NCI-H526 treated with DMSO at 0.1 percent for 48 hours (cell line): ENCODE results near the gene OOSP4B.
"Not testable (repeated sequence)": the region's sequence is repeated elsewhere in the genome, so short reads cannot be mapped to it uniquely, and the experiment has no call there.

Experiments
- DNase-seq: peaks from one replicate; lab custom pipeline; 2025; lab: John Stamatoyannopoulos, UW

The OOSP4B gene

GRCh38 chr11:60016881-60017280 lies at the start of gene OOSP4B:
OOSP4B (plus strand) TSS chr11:60017181.
- no peak for DNase-seq

GRCh38 chr11:59967677-59968394 lies 49.1 kb upstream of the OOSP4B start:
- DNase-seq = no peak

- no peak for DNase-seq
Observed at GRCh38 chr11:59968395-59968783, 48.6 kb upstream of the OOSP4B start.

GRCh38 chr11:59973097-59973496 lies 43.9 kb upstream of the OOSP4B start:
- no peak for DNase-seq

DNA sequence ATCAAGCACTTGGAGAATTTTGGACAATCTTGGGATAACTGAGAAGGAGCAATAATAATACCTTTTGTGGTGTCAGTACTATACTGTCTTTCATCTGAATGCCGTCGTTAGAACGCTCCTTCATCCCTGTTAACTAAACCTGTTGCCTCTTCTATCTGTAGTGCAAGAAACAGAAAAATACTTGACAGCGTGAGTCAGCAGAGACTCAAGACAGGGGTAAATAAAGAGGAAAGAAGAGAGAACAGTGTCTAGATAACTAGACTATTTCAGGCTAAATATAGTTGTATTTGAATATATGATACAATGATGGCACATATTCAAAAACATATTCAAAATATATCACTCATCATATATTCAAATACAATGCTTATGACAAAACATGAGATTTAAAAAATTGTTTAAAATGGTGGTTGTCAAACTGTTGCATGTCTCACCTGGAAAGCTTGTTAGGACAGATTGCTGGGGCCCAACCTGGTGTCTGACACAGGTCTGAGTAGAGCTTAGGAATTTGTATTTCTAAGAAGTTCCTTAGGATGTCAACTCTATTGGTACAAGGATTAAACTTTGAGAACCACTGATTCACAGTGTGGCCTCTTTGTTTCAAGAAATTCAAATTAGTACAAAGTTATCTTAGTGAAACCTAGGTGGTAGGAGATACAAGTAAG lies 35.7 kb upstream of the OOSP4B start:
- DNase-seq = no peak

- not testable (repeated sequence) for DNase-seq
Observed at GRCh38 chr11:59982037-59982436, 34.9 kb upstream of the OOSP4B start.

GRCh38 chr11:59983212-59983611 lies 33.8 kb upstream of the OOSP4B start:
- DNase-seq = no peak

DNA sequence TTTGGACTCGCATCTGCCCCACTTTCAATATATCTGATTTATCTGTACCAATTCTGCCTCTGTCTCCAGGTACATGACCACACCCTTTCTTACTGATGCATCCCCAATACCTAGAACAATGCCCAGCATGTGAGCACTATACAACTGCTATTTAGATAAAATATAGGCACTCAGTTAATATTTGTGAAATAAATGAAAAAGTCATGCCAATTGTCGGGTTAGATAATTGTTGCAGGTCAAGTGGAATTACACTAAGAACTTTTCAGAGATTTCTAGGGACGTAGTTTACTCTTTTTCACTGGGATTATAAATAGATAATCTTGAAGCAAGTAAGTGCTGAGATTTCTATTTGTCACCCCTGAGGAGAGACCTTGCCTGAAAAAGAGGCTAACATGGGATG lies 32.6 kb upstream of the OOSP4B start:
- DNase-seq = no peak

DNA sequence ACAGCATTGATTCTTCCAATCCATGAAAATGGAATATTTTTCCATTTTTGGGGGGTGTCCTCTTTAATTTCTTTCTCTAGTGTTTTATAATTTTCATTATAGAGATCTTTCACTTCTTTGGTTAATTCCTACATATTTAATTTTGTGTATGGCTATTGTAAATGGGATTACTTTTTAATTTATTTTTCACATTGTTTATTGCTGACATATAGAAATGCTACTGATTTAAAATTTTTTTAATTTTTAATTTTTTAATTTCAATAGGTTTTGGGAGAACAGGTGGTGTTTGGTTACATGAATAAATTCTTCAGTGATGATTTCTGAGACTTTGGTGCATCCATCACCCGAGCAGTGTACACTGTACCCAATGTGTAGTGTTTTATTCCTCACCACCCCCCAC lies 26.6 kb upstream of the OOSP4B start:
- no peak for DNase-seq

- DNase-seq = no peak
Observed at GRCh38 chr11:59992425-59992824, 24.6 kb upstream of the OOSP4B start.

DNA sequence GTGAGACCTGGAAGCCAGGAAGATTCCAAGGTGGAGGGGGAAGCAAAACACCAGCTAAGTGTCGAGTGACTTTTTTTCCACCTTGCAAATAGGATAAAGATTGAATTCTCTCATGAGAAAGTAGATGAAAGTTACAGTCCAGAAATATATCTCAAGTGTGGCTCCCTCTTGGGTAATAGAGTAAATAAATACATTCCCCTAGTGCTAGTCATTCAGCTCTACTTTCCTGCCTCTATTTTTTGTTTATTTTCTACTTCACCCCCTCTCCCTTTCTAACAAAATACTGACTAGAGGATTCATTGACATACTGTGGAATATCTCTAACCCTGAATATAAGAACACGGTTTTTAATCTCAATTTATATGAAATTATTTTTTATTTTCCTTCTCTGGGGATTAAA lies 19.2 kb upstream of the OOSP4B start:
- no peak for DNase-seq

DNA sequence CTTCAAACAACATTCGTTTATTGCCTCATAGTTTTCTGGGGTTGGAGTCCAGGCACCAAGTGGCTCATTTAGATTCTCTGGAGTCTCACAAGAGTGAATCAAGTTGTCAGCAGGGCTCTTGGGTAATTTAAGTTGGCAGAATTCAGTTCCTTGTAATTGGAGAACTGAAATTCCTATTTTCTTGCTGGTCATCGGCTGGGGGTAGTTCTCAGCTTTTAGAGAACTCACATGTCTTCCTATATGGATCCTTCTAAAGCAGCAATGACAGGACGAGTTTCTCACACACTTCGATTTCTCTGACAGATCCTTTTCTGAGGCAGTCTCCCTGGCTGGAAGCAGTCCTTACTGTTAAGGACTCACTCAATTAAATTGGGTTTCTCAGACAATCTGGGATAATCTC lies 17.3 kb upstream of the OOSP4B start:
- DNase-seq = no peak

GRCh38 chr11:60003729-60004128 lies 13.3 kb upstream of the OOSP4B start:
- no peak for DNase-seq

- no peak for DNase-seq
Observed at GRCh38 chr11:60005360-60005759, 11.6 kb upstream of the OOSP4B start.

GRCh38 chr11:60018058-60018457 lies 1.1 kb downstream of the OOSP4B start:
- DNase-seq = no peak

DNA sequence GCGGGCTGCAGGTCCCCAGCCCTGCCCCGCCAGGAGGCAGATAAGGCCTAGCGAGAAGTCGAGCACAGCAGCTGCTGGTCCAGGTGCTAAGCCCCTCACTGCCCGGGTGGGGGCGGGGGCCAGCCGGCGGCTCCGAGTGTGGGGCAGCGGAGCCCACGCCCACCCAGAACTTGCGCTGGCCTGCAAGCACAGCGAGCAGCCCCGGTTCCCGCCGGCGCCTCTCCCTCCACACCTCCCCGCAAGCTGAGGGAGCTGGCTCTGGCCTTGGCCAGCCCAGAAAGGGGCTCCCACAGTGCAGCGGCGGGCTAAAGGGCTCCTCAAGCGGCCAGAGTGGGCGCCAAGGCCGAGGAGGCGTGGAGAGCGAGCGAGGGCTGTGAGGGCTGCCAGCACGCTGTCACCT lies 3.4 kb downstream of the OOSP4B start:
- DNase-seq = not testable (repeated sequence)

- no peak for DNase-seq
Observed at GRCh38 chr11:60029015-60029632, 12.1 kb downstream of the OOSP4B start.

DNA sequence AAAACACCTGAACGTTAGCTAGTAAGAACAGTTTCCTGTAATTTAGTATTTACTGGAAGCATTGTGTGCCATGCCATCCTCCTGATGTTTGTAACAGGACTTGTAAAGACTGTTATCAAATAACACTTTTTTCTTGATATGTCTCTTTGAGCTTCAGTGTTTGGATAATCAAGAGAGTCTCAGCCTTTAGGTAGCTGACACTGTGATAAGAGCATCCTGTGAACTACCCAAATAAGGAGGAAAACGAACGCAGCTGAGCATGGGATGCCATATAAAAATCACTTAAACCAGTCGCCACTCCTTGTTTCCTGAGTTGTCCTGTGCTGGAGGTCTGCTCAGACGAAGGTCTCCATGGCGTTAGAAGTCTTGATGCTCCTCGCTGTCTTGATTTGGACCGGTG lies 23.1 kb downstream of the OOSP4B start, which contains the start of gene OOSP2:
TSS of gene OOSP2 (plus strand) at position 301 of the 400 bp plus-strand sequence. CDS start at position 352, 51 bp downstream.
- DNase-seq = no peak

DNA sequence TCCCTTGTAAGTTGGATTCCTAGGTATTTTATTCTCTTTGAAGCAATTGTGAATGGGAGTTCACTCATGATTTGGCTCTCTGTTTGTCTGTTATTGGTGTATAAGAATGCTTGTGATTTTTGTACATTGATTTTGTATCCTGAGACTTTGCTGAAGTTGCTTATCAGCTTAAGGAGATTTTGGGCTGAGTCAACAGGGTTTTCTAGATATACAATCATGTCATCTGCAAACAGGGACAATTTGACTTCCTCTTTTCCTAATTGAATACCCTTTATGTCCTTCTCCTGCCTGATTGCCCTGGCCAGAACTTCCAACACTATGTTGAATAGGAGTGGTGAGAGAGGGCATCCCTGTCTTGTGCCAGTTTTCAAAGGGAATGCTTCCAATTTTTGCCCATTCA lies 33.4 kb downstream of the OOSP4B start:
- not testable (repeated sequence) for DNase-seq

DNA sequence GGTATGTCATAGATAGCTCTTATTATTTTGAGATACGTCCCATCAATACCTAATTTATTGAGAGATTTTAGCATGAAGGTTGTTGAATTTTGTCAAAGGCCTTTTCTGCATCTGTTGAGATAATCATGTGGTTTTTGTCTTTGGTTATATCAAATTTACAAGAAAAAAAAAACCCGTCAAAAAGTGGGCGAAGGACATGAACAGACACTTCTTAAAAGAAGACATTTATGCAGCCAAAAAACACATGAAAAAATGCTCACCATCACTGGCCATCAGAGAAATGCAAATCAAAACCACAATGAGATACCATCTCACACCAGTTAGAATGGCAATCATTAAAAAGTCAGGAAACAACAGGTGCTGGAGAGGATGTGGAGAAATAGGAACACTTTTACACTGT lies 33.9 kb downstream of the OOSP4B start:
- not testable (repeated sequence) for DNase-seq

DNA sequence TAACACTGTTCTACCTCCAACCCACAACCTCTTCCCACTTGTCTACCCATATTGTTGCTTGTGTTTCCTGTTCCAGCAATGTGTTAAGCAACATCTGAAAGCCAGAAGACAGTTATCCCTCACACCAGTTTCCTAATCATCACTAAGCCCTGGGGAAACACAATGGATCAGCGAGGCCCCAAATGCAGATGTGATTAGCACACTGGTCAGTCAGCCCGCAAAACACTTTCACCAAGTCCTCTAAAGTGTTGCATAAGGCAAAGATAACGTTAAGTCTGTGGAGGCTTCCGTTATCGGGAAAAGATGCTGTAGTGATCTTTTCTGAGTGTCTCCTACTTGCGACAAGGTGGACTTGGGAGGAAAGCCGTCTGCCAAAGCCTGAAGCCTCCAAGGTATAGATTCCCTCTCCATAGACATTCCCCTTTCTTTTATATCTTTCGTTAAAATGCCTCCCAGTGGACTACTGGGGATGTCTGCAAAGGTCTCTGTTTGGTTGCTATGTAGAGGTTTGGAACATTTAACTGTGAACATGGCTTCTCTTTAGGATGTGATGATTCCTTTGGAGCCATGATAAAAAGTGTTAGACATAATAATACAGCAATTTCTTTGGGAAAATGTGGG lies 39.5 kb downstream of the OOSP4B start, which contains the start of gene MS4A3:
TSS of gene MS4A3 (plus strand) at position 317 of the 621 bp plus-strand sequence. CDS start 4,496 bp downstream, outside the sequence.
- DNase-seq = no peak

- DNase-seq = no peak
Observed at GRCh38 chr11:60059052-60059451, 42.1 kb downstream of the OOSP4B start.
